WTC11 (cell line): ENCODE data around the gene FNDC1. TPM values are rescaled to one million over a fixed set of nuclear protein-coding genes. Genes with fewer than 3 reads are reported as not detected.

ENCODE experiments used
- ATAC-seq: fragments of 200-7000 bp; cut with Tn5 transposase; 2 replicates; pipeline ENCODE4 v1.10.0; 2021; ENCODE audit warnings: mild to moderate bottlenecking, moderate library complexity
- CTCF ChIA-PET: fragments of 300-600 bp; sonication (Branson Sonifier 250); formaldehyde crosslinking; loops from one replicate; lab custom pipeline; 2021; ENCODE audit warnings: antibody characterized with exemption; lab: Charles Lee
- POLR2A ChIA-PET: fragments of 350-600 bp; sonication (Branson Sonifier 250); formaldehyde crosslinking; loops from one replicate; lab custom pipeline; 2021; ENCODE audit warnings: antibody characterized with exemption; lab: Charles Lee
- DNase-seq: peaks from one replicate; pipeline ENCODE4 v3.0.0; 2021; ENCODE audit warnings: low spot score
- H3K27ac Mint-ChIP-seq: 2 replicates; pipeline ENCODE4 v1.8.0; 2021; ENCODE audit warnings: mixed read lengths
- H3K27me3 Mint-ChIP-seq: 2 replicates; pipeline ENCODE4 v1.8.0; 2021; ENCODE audit warnings: low read depth, mild to moderate bottlenecking, moderate library complexity, mixed read lengths
- H3K36me3 Mint-ChIP-seq: 2 replicates; pipeline ENCODE4 v1.8.0; 2021; ENCODE audit warnings: mixed read lengths
- H3K4me1 Mint-ChIP-seq: 2 replicates; pipeline ENCODE4 v1.8.0; 2022; ENCODE audit warnings: mixed read lengths
- H3K4me3 Mint-ChIP-seq: 2 replicates; pipeline ENCODE4 v1.8.0; 2021; ENCODE audit warnings: mild to moderate bottlenecking, moderate library complexity, mixed read lengths
- H3K9me3 Mint-ChIP-seq: 2 replicates; pipeline ENCODE4 v1.8.0; 2021; ENCODE audit warnings: mixed read lengths
- ATF6 ChIP-seq: sonication (generic); formaldehyde crosslinking; IDR thresholded peaks from 2 replicates; pipeline ENCODE4 v1.8.1; 2023; ENCODE audit warnings: mild to moderate bottlenecking, missing genetic modification reagents
- CREM ChIP-seq: sonication (generic); formaldehyde crosslinking; IDR thresholded peaks from 2 replicates; pipeline ENCODE4 v1.8.1; 2022; ENCODE audit warnings: mild to moderate bottlenecking, missing genetic modification reagents, moderate library complexity
- EMX1 ChIP-seq: fragments of 250-450 bp; sonication (Bioruptor Pico); IDR thresholded peaks from 2 replicates; pipeline ENCODE4 v1.8.0; 2021; ENCODE audit warnings: mild to moderate bottlenecking
- HMGA2 ChIP-seq: fragments of 250-450 bp; sonication (Bioruptor Pico); IDR thresholded peaks from 2 replicates; pipeline ENCODE4 v1.4.0; 2021; ENCODE audit warnings: mild to moderate bottlenecking, moderate library complexity
- HMGXB4 ChIP-seq: sonication (generic); formaldehyde crosslinking; IDR thresholded peaks from 2 replicates; pipeline ENCODE4 v1.8.1; 2023; ENCODE audit warnings: mild to moderate bottlenecking, moderate library complexity, missing genetic modification reagents
- MLX ChIP-seq: sonication (generic); formaldehyde crosslinking; IDR thresholded peaks from 2 replicates; pipeline ENCODE4 v1.8.1; 2023; ENCODE audit warnings: mild to moderate bottlenecking, missing genetic modification reagents, moderate library complexity
- NR3C1 ChIP-seq: sonication (generic); formaldehyde crosslinking; conservative IDR thresholded peaks from 2 replicates; pipeline ENCODE4 v1.8.1; 2023; ENCODE audit warnings: low read depth, mild to moderate bottlenecking, missing genetic modification reagents
- SMAD3 ChIP-seq: sonication (generic); formaldehyde crosslinking; IDR thresholded peaks from 2 replicates; pipeline ENCODE4 v1.8.0; 2022; ENCODE audit warnings: missing genetic modification reagents, mild to moderate bottlenecking, borderline replicate concordance
- TEAD1 ChIP-seq: sonication (generic); formaldehyde crosslinking; IDR thresholded peaks from 2 replicates; pipeline ENCODE4 v1.8.0; 2022; ENCODE audit warnings: mild to moderate bottlenecking, missing genetic modification reagents
- TEAD4 ChIP-seq: sonication (generic); formaldehyde crosslinking; IDR thresholded peaks from 2 replicates; pipeline ENCODE4 v1.8.0; 2022; ENCODE audit warnings: mild to moderate bottlenecking, missing genetic modification reagents
- ZMAT4 ChIP-seq: fragments of 250-450 bp; sonication (Bioruptor Pico); IDR thresholded peaks from 2 replicates; pipeline ENCODE4 v1.9.0; 2021; ENCODE audit warnings: mild to moderate bottlenecking
- ZNF396 ChIP-seq: fragments of 250-450 bp; sonication (Bioruptor Pico); IDR thresholded peaks from 2 replicates; pipeline ENCODE4 v1.8.0; 2021; ENCODE audit warnings: mild to moderate bottlenecking, moderate library complexity, borderline replicate concordance
- ZNF532 ChIP-seq: fragments of 250-450 bp; sonication (Bioruptor Pico); IDR thresholded peaks from 2 replicates; pipeline ENCODE4 v1.9.0; 2021; ENCODE audit warnings: mild to moderate bottlenecking, borderline replicate concordance
- total RNA-seq: library from RNA; stranded (reverse); gene quantifications from 3 replicates; pipeline ENCODE4 v1.2.3, GENCODE V29; 2021
- TF ChIP-seq, protein P1 (sequence below): sonication (generic); formaldehyde crosslinking; IDR thresholded peaks from 2 replicates; pipeline ENCODE4 v1.8.0; 2022; ENCODE audit warnings: missing genetic modification reagents
- TF ChIP-seq, protein P2 (sequence below): sonication (generic); formaldehyde crosslinking; IDR thresholded peaks from 2 replicates; pipeline ENCODE4 v1.8.0; 2022; ENCODE audit warnings: mild to moderate bottlenecking, missing genetic modification reagents

The FNDC1 gene
- total RNA-seq, 1 experiment from 2014 or later, result 0.44 TPM

DNA sequence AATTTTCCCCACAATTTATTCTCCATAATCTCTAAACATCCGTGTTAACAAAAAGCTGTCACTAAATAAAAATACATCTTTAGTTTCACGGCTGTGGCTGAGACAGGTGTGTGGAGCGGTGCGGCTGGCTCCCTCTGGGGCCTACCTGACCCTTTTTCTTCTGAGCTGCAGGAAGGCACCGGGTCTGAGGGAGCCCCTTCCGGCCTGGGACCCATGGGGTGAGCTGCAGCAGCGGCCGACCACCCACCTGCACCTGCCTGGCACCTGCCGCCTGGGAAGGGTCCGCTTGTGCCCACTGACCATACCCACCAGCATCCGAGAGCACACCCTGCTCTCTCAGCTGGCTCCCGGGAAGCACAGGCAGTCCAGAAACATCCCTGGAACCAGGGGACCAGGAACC is 41.5 kb upstream of the FNDC1 start:
- ChIA-PET POLR2A (no interaction called here), CTCF (interaction anchor here (1.9 to 4.4 kb wide), 4 partner anchors 18 to 119 kb away, joined by 6 to 15 read pairs (median 10); no protein-coding TSS in a partner anchor)
- no peak overlapping the region for H3K27ac Mint-ChIP-seq
- no peaks in the 10 kb centered on the region for H3K4me1 Mint-ChIP-seq
- H3K27me3 Mint-ChIP-seq, result no peaks in the 10 kb centered on the region
- DNase-seq (no peak), ATAC-seq (no peak)
- no peaks in the 10 kb centered on the region for H3K9me3 Mint-ChIP-seq
- no peaks in the 10 kb centered on the region for H3K36me3 Mint-ChIP-seq
- TF ChIP-seq EMX1 (CRISPR knock-in tag), result no peak
- no peak for TF ChIP-seq TEAD1 (CRISPR knock-in tag)
- no peak for TF ChIP-seq HMGA2 (CRISPR knock-in tag)
- TF ChIP-seq, protein P1, sequence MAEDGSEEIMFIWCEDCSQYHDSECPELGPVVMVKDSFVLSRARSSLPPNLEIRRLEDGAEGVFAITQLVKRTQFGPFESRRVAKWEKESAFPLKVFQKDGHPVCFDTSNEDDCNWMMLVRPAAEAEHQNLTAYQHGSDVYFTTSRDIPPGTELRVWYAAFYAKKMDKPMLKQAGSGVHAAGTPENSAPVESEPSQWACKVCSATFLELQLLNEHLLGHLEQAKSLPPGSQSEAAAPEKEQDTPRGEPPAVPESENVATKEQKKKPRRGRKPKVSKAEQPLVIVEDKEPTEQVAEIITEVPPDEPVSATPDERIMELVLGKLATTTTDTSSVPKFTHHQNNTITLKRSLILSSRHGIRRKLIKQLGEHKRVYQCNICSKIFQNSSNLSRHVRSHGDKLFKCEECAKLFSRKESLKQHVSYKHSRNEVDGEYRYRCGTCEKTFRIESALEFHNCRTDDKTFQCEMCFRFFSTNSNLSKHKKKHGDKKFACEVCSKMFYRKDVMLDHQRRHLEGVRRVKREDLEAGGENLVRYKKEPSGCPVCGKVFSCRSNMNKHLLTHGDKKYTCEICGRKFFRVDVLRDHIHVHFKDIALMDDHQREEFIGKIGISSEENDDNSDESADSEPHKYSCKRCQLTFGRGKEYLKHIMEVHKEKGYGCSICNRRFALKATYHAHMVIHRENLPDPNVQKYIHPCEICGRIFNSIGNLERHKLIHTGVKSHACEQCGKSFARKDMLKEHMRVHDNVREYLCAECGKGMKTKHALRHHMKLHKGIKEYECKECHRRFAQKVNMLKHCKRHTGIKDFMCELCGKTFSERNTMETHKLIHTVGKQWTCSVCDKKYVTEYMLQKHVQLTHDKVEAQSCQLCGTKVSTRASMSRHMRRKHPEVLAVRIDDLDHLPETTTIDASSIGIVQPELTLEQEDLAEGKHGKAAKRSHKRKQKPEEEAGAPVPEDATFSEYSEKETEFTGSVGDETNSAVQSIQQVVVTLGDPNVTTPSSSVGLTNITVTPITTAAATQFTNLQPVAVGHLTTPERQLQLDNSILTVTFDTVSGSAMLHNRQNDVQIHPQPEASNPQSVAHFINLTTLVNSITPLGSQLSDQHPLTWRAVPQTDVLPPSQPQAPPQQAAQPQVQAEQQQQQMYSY (CRISPR knock-in tag), result no peak
- TF ChIP-seq ZNF532 (CRISPR knock-in tag), result no peak
- no peak for TF ChIP-seq ZNF396
- no peak for TF ChIP-seq ATF6
- no peak for TF ChIP-seq SMAD3 (CRISPR knock-in tag)
- no peak for TF ChIP-seq ZMAT4 (CRISPR knock-in tag)
- TF ChIP-seq CREM (CRISPR knock-in tag), result no peak
- TF ChIP-seq, protein P2, sequence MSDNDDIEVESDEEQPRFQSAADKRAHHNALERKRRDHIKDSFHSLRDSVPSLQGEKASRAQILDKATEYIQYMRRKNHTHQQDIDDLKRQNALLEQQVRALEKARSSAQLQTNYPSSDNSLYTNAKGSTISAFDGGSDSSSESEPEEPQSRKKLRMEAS (CRISPR knock-in tag), result no peak
- TF ChIP-seq NR3C1 (CRISPR knock-in tag), result no peak
- no peak for TF ChIP-seq HMGXB4 (CRISPR knock-in tag)
- no peak for TF ChIP-seq MLX
- no peak for TF ChIP-seq TEAD4 (CRISPR knock-in tag)
- TF ChIP-seq, all 79 proteins: peak for 0
- H3K4me3 Mint-ChIP-seq, result no peak overlapping the region
